Ishikawa (cell line): ENCODE data around the gene FAM222B.

Source experiments
- CEBPB ChIP-seq: IDR thresholded peaks from 2 replicates; pipeline ENCODE4 v1.6.1; 2012
- CREB1 ChIP-seq: IDR thresholded peaks from 2 replicates; pipeline ENCODE4 v1.6.1; 2012; ENCODE audit warnings: low read depth
- EGR1 ChIP-seq: IDR thresholded peaks from 2 replicates; pipeline ENCODE4 v1.6.1; 2012
- EP300 ChIP-seq: IDR thresholded peaks from 2 replicates; pipeline ENCODE4 v1.6.1; 2012; ENCODE audit warnings: borderline replicate concordance
- FOXM1 ChIP-seq: IDR thresholded peaks from 2 replicates; pipeline ENCODE4 v1.6.1; 2012; ENCODE audit warnings: low read depth, borderline replicate concordance
- MAX ChIP-seq: IDR thresholded peaks from 2 replicates; pipeline ENCODE4 v1.6.1; 2012
- NFIC ChIP-seq: IDR thresholded peaks from 2 replicates; pipeline ENCODE4 v1.6.1; 2012
- RAD21 ChIP-seq: IDR thresholded peaks from 2 replicates; pipeline ENCODE4 v1.6.1; 2012; ENCODE audit warnings: low read depth
- TAF1 ChIP-seq: IDR thresholded peaks from 2 replicates; pipeline ENCODE4 v1.6.1; 2012; ENCODE audit warnings: low read depth, mild to moderate bottlenecking
- TCF12 ChIP-seq: IDR thresholded peaks from 2 replicates; pipeline ENCODE4 v1.6.1; 2012; ENCODE audit warnings: low read depth
- TEAD4 ChIP-seq: IDR thresholded peaks from 2 replicates; pipeline ENCODE4 v1.6.1; 2012
- YY1 ChIP-seq: IDR thresholded peaks from 2 replicates; pipeline ENCODE4 v1.6.1; 2012; ENCODE audit warnings: low read depth
- ZBTB7A ChIP-seq: IDR thresholded peaks from 2 replicates; pipeline ENCODE4 v1.6.1; 2012; ENCODE audit warnings: low read depth
- TF ChIP-seq, protein P1 (sequence below): IDR thresholded peaks from 2 replicates; pipeline ENCODE4 v1.6.1; 2012
- TF ChIP-seq, protein P2 (sequence below): IDR thresholded peaks from 2 replicates; pipeline ENCODE4 v1.6.1; 2012; ENCODE audit warnings: low read depth, mild to moderate bottlenecking

The FAM222B gene

GRCh38 chr17:28716740-28717577 lies 125.6 kb downstream of the FAM222B start:
- TF ChIP-seq NFIC (no peak), YY1 (no peak), CEBPB (no peak), EP300 (no peak), CREB1 (no peak), RAD21 (no peak), MAX (0 out of 2 replicates have a peak, but pooled peaks have one; percentile 15), TCF12 (no peak), ZBTB7A (no peak), TAF1 (0 out of 2 replicates have a peak, but pooled peaks have one; percentile 27), TEAD4 (no peak), FOXM1 (no peak), EGR1 (peak; percentile 51; the same call in 1 of the 2 replicates)
- TF ChIP-seq, protein P1, sequence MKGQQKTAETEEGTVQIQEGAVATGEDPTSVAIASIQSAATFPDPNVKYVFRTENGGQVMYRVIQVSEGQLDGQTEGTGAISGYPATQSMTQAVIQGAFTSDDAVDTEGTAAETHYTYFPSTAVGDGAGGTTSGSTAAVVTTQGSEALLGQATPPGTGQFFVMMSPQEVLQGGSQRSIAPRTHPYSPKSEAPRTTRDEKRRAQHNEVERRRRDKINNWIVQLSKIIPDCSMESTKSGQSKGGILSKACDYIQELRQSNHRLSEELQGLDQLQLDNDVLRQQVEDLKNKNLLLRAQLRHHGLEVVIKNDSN = no peak
- TF ChIP-seq, protein P2, sequence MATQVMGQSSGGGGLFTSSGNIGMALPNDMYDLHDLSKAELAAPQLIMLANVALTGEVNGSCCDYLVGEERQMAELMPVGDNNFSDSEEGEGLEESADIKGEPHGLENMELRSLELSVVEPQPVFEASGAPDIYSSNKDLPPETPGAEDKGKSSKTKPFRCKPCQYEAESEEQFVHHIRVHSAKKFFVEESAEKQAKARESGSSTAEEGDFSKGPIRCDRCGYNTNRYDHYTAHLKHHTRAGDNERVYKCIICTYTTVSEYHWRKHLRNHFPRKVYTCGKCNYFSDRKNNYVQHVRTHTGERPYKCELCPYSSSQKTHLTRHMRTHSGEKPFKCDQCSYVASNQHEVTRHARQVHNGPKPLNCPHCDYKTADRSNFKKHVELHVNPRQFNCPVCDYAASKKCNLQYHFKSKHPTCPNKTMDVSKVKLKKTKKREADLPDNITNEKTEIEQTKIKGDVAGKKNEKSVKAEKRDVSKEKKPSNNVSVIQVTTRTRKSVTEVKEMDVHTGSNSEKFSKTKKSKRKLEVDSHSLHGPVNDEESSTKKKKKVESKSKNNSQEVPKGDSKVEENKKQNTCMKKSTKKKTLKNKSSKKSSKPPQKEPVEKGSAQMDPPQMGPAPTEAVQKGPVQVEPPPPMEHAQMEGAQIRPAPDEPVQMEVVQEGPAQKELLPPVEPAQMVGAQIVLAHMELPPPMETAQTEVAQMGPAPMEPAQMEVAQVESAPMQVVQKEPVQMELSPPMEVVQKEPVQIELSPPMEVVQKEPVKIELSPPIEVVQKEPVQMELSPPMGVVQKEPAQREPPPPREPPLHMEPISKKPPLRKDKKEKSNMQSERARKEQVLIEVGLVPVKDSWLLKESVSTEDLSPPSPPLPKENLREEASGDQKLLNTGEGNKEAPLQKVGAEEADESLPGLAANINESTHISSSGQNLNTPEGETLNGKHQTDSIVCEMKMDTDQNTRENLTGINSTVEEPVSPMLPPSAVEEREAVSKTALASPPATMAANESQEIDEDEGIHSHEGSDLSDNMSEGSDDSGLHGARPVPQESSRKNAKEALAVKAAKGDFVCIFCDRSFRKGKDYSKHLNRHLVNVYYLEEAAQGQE = 0 out of 2 replicates have a peak, but pooled peaks have one; percentile 32

- no peak for TF ChIP-seq YY1
- TF ChIP-seq MAX = no peak
- no peak for TF ChIP-seq ZBTB7A
- TF ChIP-seq CREB1 = no peak
- TF ChIP-seq, protein P2 = no peak
- no peak for TF ChIP-seq EP300
- TF ChIP-seq TCF12 = no peak
- TF ChIP-seq TEAD4 = no peak
- no peak for TF ChIP-seq RAD21
- no peak for TF ChIP-seq NFIC
- TF ChIP-seq FOXM1 = no peak
- no peak for TF ChIP-seq EGR1
- TF ChIP-seq, protein P1 = no peak
- TF ChIP-seq TAF1 = no peak
- TF ChIP-seq CEBPB = no peak
Observed at GRCh38 chr17:28715217-28715616, 127.4 kb downstream of the FAM222B start.

DNA sequence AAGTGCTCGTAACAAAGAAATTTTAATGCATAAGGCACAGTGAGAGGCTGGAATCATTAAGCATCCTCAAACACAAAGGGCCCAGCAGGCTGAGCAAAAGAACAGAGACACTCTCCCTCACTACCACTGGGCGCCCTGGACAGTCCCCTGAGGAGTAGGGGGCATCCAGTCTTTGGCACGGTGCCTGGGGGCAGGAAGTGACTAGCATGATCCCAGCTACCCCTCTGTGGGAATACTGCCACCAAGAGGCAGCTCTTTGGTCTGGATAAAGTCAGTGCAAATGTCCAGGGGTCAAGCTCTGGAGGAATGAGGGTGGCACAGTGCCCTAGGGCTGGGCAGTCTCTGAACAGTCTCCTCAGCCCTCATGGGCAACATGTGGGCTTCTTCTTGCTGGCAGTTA lies 128.3 kb downstream of the FAM222B start:
- TF ChIP-seq TEAD4 (no peak), TAF1 (no peak), MAX (no peak), FOXM1 (no peak), CREB1 (no peak), YY1 (no peak), RAD21 (no peak), NFIC (no peak), ZBTB7A (no peak), EP300 (no peak), EGR1 (no peak), TCF12 (no peak), CEBPB (no peak)
- TF ChIP-seq, protein P1 = no peak
- TF ChIP-seq, protein P2 = no peak
